K562 (cell line): ENCODE measurements around the gene SRRM4. TPM values are rescaled to one million over a fixed set of nuclear protein-coding genes. Genes with fewer than 3 reads are reported as not detected.

Source experiments
- ATAC-seq: fragments of 200-7000 bp; cut with Tn5 transposase; 3 replicates; pipeline ENCODE4 v1.9.1; 2020; ENCODE audit warnings: moderate library complexity
- BruUV-seq: library from RNA; stranded (reverse); fragments of 400-500 nt; replicated peaks from 2 replicates; lab custom pipeline; 2021; lab: Mats Ljungman, UMichigan
- CTCF ChIA-PET: fragments of 300-600 bp; formaldehyde crosslinking; extraction: SDS; loops from one replicate; lab custom pipeline; 2021; ENCODE audit warnings: low intra/inter-chr PET ratio; lab: Yijun Ruan, JAX
- POLR2A ChIA-PET: fragments of 300-600, 350-650 bp; sonication (Branson Sonifier 250); formaldehyde crosslinking; extraction: SDS; loops from one replicate; lab custom pipeline; 2021; ENCODE audit warnings: antibody characterized with exemption, inconsistent platforms; lab: Yijun Ruan, JAX
- DNase-seq, 4 experiments: peaks; one replicate each; pipeline versions ENCODE4 v3.0.0 to v3.0.0-alpha.2; 2011 to 2018; ENCODE audit warnings: low spot score in 3 of 4, mixed read lengths in 3 of 4; ENCODE audit errors: extremely low read depth in 1 of 4
- FAIRE-seq: peaks from 2 replicates; lab custom pipeline; 2011; peaks lifted over from hg19 to GRCh38; lab: Jason Lieb, UNC
- H2AFZ ChIP-seq: 2 replicates; pipeline ENCODE4 v1.6.0; 2011; ENCODE audit warnings: low read depth, low read length, control low read depth, inconsistent platforms
- H3K27ac ChIP-seq: fragments of 200-600 bp; 3 replicates; pipeline ENCODE4 v1.8.0; 2011; ENCODE audit warnings: low read depth, mild to moderate bottlenecking, control low read depth, inconsistent platforms, low read length, moderate library complexity, mixed read lengths; ENCODE audit errors: extremely low read depth
- H3K27me3 ChIP-seq, 2 experiments: fragments of 300-600 bp in 1 of 2; 2 replicates in 1 of 2; 3 replicates in 1 of 2; pipeline versions ENCODE4 v1.6.0 to v1.8.0; 2011; ENCODE audit warnings: inconsistent platforms in 2 of 2, low read length in 2 of 2, mild to moderate bottlenecking in 1 of 2, mixed read lengths in 1 of 2, moderate library complexity in 1 of 2; ENCODE audit not compliant: control insufficient read depth in 2 of 2, insufficient read depth in 2 of 2
- H3K36me3 ChIP-seq: fragments of 300-600 bp; 3 replicates; pipeline ENCODE4 v1.8.0; 2011; ENCODE audit warnings: mild to moderate bottlenecking, low read length, inconsistent platforms; ENCODE audit not compliant: control insufficient read depth, insufficient read depth
- H3K4me1 ChIP-seq, 2 experiments: fragments of 200-600 bp in 1 of 2; replicated peaks in 1 of 2; 2 replicates in 1 of 2; 3 replicates in 1 of 2; pipeline versions ENCODE4 v1.5.1 to v1.8.0; 2011; ENCODE audit warnings: inconsistent platforms in 2 of 2, low read length in 2 of 2, mild to moderate bottlenecking in 1 of 2, mixed read lengths in 1 of 2, moderate library complexity in 1 of 2; ENCODE audit not compliant: control insufficient read depth in 2 of 2, insufficient read depth in 2 of 2
- H3K4me2 ChIP-seq: 2 replicates; pipeline ENCODE4 v1.6.1; 2011; ENCODE audit warnings: low read length, control low read depth, inconsistent platforms, mixed read lengths; ENCODE audit not compliant: insufficient read depth
- H3K4me3 ChIP-seq: fragments of 200-600 bp; sonication (generic), shearing (Covaris generic); 2 replicates; pipeline ENCODE4 v1.5.1; 2016; ENCODE audit warnings: control low read depth, inconsistent platforms
- H3K79me2 ChIP-seq: fragments of 200-600 bp; 3 replicates; pipeline ENCODE4 v1.8.0; 2011; ENCODE audit warnings: low read length, inconsistent platforms; ENCODE audit not compliant: control insufficient read depth, insufficient read depth
- H3K9ac ChIP-seq, 2 experiments: 2 replicates each; pipeline versions ENCODE4 v1.6.0 to v1.6.1; 2011; ENCODE audit warnings: low read depth in 2 of 2, low read length in 2 of 2, control low read depth in 1 of 2, inconsistent platforms in 1 of 2, mild to moderate bottlenecking in 1 of 2, mixed read lengths in 1 of 2; ENCODE audit not compliant: insufficient read depth in 1 of 2
- H3K9me1 ChIP-seq: one replicate; pipeline ENCODE4 v1.6.0; 2011; ENCODE audit warnings: inconsistent platforms, mild to moderate bottlenecking, low read length, moderate library complexity; ENCODE audit not compliant: control insufficient read depth, insufficient read depth
- H3K9me3 ChIP-seq: replicated peaks from 2 replicates; pipeline ENCODE4 v1.5.1; 2011; ENCODE audit warnings: low read depth, low read length, inconsistent platforms; ENCODE audit not compliant: control insufficient read depth, insufficient read depth
- H4K20me1 ChIP-seq: replicated peaks from 2 replicates; pipeline ENCODE4 v1.6.1; 2011; ENCODE audit warnings: low read length, inconsistent platforms, mixed read lengths; ENCODE audit not compliant: control insufficient read depth, insufficient read depth
- ARID4B ChIP-seq: sonication (generic); formaldehyde crosslinking; IDR thresholded peaks from 2 replicates; pipeline ENCODE4 v1.8.0; 2022; ENCODE audit warnings: mild to moderate bottlenecking, missing genetic modification reagents
- JUN ChIP-seq, 2 experiments: sonication (generic) in 1 of 2; formaldehyde crosslinking in 1 of 2; IDR thresholded peaks; 2 replicates each; pipeline versions ENCODE4 v1.6.1 to v1.8.0; 2012 to 2022; ENCODE audit warnings: borderline replicate concordance in 2 of 2, mild to moderate bottlenecking in 2 of 2, improper control_type of control experiment in 1 of 2, low read depth in 1 of 2, low read length in 1 of 2, missing genetic modification reagents in 1 of 2
- NR3C1 ChIP-seq: sonication (generic); formaldehyde crosslinking; IDR thresholded peaks from 2 replicates; pipeline ENCODE4 v1.8.1; 2022; ENCODE audit warnings: missing genetic modification reagents
- ZNF146 ChIP-seq: IDR thresholded peaks from one replicate; pipeline ENCODE4 v1.6.1; 2018; ENCODE audit warnings: missing compliant biosample characterization; ENCODE audit not compliant: unreplicated experiment
- ZNF316 ChIP-seq: fragments of 450-650 bp; IDR thresholded peaks from 2 replicates; pipeline ENCODE4 v1.6.1; 2016
- ZNF436 ChIP-seq: fragments of 250-450, 450-650 bp; sonication (Bioruptor Pico); formaldehyde crosslinking; IDR thresholded peaks from 2 replicates; pipeline ENCODE4 v1.7.0; 2020; ENCODE audit warnings: mild to moderate bottlenecking
- WGBS: fragments of 100-300 bp; shearing (Covaris generic); methylation state at CpG from one replicate; pipeline ENCODE4 v1.1.6; 2016; ENCODE audit warnings: low coverage, mixed read lengths; ENCODE audit not compliant: insufficient coverage; ENCODE audit errors: missing lambda C conversion rate; 5-methylcytosine and 5-hydroxymethylcytosine counted together
- in situ Hi-C: fragments of 300-500 bp; cut with MboI; formaldehyde crosslinking; loops from 4 replicates; pipeline ENCODE4 v1.15.0; 2018; ENCODE audit warnings: inconsistent platforms, mixed read lengths
- intact Hi-C: fragments of 100-400 bp; cut with micrococcal nuclease; formaldehyde crosslinking; loops from 2 replicates; pipeline ENCODE4 v1.14.2; 2022
- polyA plus RNA-seq, 8 experiments: library from polyadenylated mRNA; depleted of rRNA in 4 of 8; stranded (reverse) in 5 of 8; unstranded in 3 of 8; fragments of >200 nt; fragmentation: Nextera tagmentation in 2 of 8; fragmentation: Illumina TruSeq in 1 of 8; extraction: Ambion mirVana in 2 of 8; extraction: Trizol in 1 of 8; gene quantifications; 2 replicates each; pipeline versions ENCODE4 v1.2.1 to v1.2.3, GENCODE V29; 2011 to 2014; ENCODE audit warnings: inconsistent platforms in 1 of 8, missing spikeins in 1 of 8
- total RNA-seq, 7 experiments: library from RNA; depleted of rRNA in 6 of 7; stranded (reverse); fragments of >200 nt in 6 of 7; fragmentation: Illumina TruSeq in 2 of 7; extraction: Trizol in 2 of 7; gene quantifications; 2 replicates each; pipeline versions ENCODE4 v1.2.1 to v1.2.3, GENCODE V29; 2011 to 2021; ENCODE audit warnings: low replicate concordance in 1 of 7

SRRM4 gene
- total and polyA plus RNA-seq, 9 of the 15 experiments (the other 6 are each of a cell fraction or from before 2014, with no cell fraction given), result not detected

- intact Hi-C loops, result no loop called here
- CTCF ChIA-PET, result no interaction called here
Observed at GRCh38 chr12:118982302-118982701, 961 bp downstream of the SRRM4 start.

GRCh38 chr12:118982984-118983761, 1.8 kb downstream of the SRRM4 start:
- H3K27ac ChIP-seq, result no peak overlapping the region
- H3K79me2 ChIP-seq, result no peaks in the 10 kb centered on the region
- H3K9me1 ChIP-seq, result no peaks in the 10 kb centered on the region
- ChIA-PET CTCF (interaction anchor here (0.8 kb wide), 1 partner anchor 10 kb away, joined by 3 read pairs; no protein-coding TSS in a partner anchor), POLR2A (interaction anchor here (0.8 kb wide), 1 partner anchor 438 kb away, joined by 3 read pairs; no protein-coding TSS in a partner anchor)
- H2AFZ ChIP-seq, result no peak overlapping the region
- no TSS peak for BruUV-seq
- H3K4me2 ChIP-seq, result no peak overlapping the region
- WGBS, result 3% methylated on average over 7 of the region's 7 CpGs
- no peaks in the 10 kb centered on the region; a peak in 1 of 5 replicates for H3K27me3 ChIP-seq
- no peak overlapping the region for H3K9ac ChIP-seq
- ATAC-seq (no peak), DNase-seq (no peak), FAIRE-seq (no peak)
- intact Hi-C loops (no loop called here), in situ Hi-C loops (no loop called here)
- H3K36me3 ChIP-seq, result no peaks in the 10 kb centered on the region
- H3K4me1 ChIP-seq, result peaks cover 0 to 5% of the 10 kb centered on the region in 2 experiments; a peak in 2 of 5 replicates
- H3K9me3 ChIP-seq, result no peaks in the 10 kb centered on the region
- H3K4me3 ChIP-seq, result no peak overlapping the region
- H4K20me1 ChIP-seq, result no peaks in the 10 kb centered on the region
- TF ChIP-seq NR3C1 (CRISPR knock-in tag) (no peak), ZNF436 (no peak), ARID4B (CRISPR knock-in tag) (no peak)

More at GRCh38 chr12:118982302-118982701, 961 bp downstream of the SRRM4 start:
- Histone ChIP-seq H3K9me3 (no peaks in the 10 kb centered on the region), H3K4me3 (no peak overlapping the region), H3K9me1 (no peaks in the 10 kb centered on the region), H2AFZ (no peak overlapping the region), H3K79me2 (no peaks in the 10 kb centered on the region), H3K4me1 (peaks cover 0 to 5% of the 10 kb centered on the region in 2 experiments; a peak in 2 of 5 replicates), H3K27me3 (no peaks in the 10 kb centered on the region; a peak in 1 of 5 replicates), H3K36me3 (no peaks in the 10 kb centered on the region), H3K4me2 (no peak overlapping the region)
- BruUV-seq, result no TSS peak
- POLR2A ChIA-PET, result interaction anchor here (0.8 kb wide), 2 partner anchors 9 to 437 kb away, joined by 3 read pairs; no protein-coding TSS in a partner anchor
- no peak for ATAC-seq
- FAIRE-seq, result no peak
- no peak for TF ChIP-seq ZNF146 (CRISPR knock-in tag)
- no peak for TF ChIP-seq JUN (IDR thresholded peaks at IDR 0.05; ENCODE audit: borderline replicate concordance, low read depth, low read length)
- no peak for TF ChIP-seq JUN (CRISPR knock-in tag; IDR thresholded peaks at IDR 0.05; ENCODE audit: borderline replicate concordance)
- TF ChIP-seq ZNF316, result no peak
- TF ChIP-seq, all 486 proteins: peak for 0
- in situ Hi-C loops, result no loop called here
- no peak for DNase-seq
- no peak overlapping the region for H3K9ac ChIP-seq
- H4K20me1 ChIP-seq, result no peaks in the 10 kb centered on the region
- no peak overlapping the region for H3K27ac ChIP-seq
- WGBS, result 0% methylated on average over 8 of the region's 8 CpGs
